GM10266 (cell line): Measurements from ENCODE around the gene BRF1.

Experiments
- DNase-seq: peaks from one replicate; pipeline ENCODE4 v3.0.0; 2012; ENCODE audit errors: extremely low spot score
- CTCF ChIP-seq: IDR thresholded peaks from 2 replicates; pipeline ENCODE4 v1.5.1; 2012; ENCODE audit warnings: mild to moderate bottlenecking, low read depth; ENCODE audit not compliant: control insufficient read depth, insufficient read depth; ENCODE audit errors: missing control alignments

BRF1 gene

GRCh38 chr14:105178868-105179140 is 122.0 kb downstream of the BRF1 start:
- no peak for DNase-seq
- TF ChIP-seq CTCF, result no peak

GRCh38 chr14:105178069-105178867 is 122.5 kb downstream of the BRF1 start:
- TF ChIP-seq CTCF, result no peak
- DNase-seq, result no peak

- no peak for TF ChIP-seq CTCF
- DNase-seq, result no peak
Measured at GRCh38 chr14:105177082-105177481, 123.7 kb downstream of the BRF1 start.

GRCh38 chr14:105176513-105176912 is 124.3 kb downstream of the BRF1 start:
- no peak for DNase-seq
- TF ChIP-seq CTCF, result no peak

GRCh38 chr14:105173901-105174894 is 126.6 kb downstream of the BRF1 start:
- no peak for DNase-seq
- no peak for TF ChIP-seq CTCF

- TF ChIP-seq CTCF, result no peak
- DNase-seq, result no peak
Measured at GRCh38 chr14:105173145-105173544, 127.7 kb downstream of the BRF1 start.

- DNase-seq, result no peak
- no peak for TF ChIP-seq CTCF
Measured at GRCh38 chr14:105172476-105172875, 128.3 kb downstream of the BRF1 start.
